GM21737 (cell line): ENCODE measurements around the gene GALNT5.

ENCODE experiments used
- ATAC-seq: cut with Tn5 transposase; IDR thresholded peaks from one replicate; pipeline ENCODE4 v1.9.1; 2021; ENCODE audit warnings: mild to moderate bottlenecking, moderate library complexity; ENCODE audit not compliant: unreplicated experiment

GALNT5 gene

GRCh38 chr2:157290525-157290924 is 33.0 kb downstream of the GALNT5 start:
- no peak for ATAC-seq

DNA sequence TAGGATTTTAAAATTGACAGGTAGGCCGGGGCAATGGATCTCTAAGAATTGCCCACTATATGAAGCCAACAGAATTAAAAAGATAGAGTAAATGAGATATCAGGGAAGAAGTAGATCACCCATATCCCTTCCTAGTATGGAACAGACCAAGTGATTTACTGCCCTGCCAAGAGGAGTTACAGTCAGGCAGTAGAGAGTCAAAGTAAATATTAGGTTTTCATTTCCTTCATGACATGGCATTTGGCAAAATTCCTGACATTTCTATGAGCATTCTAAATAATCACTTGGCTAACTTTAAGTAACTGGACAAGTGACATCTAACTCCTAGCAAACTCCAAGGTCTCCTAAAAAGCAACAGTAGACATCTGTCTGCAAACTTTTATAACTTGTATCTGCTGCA is 33.5 kb downstream of the GALNT5 start:
- ATAC-seq = no peak

DNA sequence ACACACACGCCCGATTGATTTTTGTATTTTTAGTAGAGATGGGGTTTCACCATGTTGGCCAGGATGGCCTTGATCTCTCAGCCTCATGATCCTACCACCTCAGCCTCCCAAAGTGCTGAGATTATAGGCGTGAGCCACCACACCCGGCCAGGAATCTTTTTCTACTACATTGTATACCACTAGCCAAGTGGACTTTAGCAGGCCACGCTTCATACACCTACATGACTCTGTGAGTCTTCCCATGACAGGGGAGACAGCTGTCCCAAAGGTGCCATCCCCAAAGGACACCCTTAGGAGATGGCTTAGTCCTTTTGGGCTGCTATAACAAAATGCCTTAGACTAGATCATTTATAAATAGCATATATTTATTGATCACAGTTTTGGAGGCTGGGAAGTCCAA is 35.3 kb downstream of the GALNT5 start:
- ATAC-seq = no peak

DNA sequence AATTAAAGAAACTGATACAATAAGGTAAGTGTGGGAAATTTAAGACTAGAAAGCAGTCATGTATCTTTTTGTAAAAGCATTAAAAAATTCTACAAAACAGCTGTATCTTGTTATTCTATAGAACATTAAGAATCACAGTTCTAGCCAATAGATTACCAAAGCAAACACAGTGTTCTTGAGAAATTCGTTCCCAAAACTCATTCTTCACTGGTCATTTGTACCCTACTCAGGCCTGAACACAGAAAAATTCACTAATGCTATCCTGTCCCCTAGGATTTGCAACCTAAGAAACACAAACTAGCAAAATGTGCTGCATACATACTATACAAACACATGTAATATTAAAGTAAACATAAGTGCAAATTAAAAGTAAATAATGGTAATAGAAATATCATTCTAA is 39.0 kb downstream of the GALNT5 start:
- no peak for ATAC-seq

DNA sequence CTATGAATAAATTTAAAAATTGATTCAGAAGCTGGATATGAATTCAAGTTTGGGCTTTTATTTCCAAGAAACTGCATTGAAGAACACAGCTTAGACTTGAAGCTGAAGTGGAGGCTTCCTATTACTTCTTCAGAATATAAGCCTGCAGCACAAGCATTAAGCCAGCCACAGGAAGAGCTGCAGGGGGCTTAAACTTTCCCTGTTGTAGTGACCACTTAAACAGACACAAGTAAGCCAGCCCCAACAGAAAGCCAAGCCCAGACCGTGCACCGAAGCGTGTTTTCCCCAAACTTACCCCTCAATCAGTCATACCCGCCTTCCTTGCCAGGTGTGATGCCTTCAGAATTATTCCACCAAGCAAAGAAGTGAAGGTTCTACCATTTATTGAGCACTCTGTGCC is 39.5 kb downstream of the GALNT5 start:
- ATAC-seq = no peak

DNA sequence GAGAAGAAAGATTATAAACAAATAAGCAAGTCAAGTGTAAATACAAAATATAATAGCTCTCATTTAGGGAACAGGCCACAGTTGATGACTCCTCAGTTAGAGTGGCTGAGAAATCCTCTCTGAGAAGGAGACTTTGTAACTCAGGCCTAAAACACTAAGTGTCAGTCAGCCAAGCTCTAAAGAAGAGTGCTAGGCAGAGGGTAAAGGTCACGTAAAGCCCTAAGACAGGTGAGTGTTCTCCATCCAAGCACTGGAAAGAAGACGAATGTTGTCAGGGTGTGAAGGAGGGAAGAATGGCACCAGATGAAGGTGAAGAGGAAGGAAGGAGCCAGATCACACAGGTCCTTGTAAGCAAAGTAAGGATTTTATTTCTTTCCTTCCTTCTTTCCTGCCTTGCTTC is 43.8 kb downstream of the GALNT5 start:
- ATAC-seq = no peak

GRCh38 chr2:157302492-157303099 is 45.1 kb downstream of the GALNT5 start:
- ATAC-seq = peak; percentile 55

- ATAC-seq = no peak
Measured at GRCh38 chr2:157303612-157304011, 46.1 kb downstream of the GALNT5 start.

DNA sequence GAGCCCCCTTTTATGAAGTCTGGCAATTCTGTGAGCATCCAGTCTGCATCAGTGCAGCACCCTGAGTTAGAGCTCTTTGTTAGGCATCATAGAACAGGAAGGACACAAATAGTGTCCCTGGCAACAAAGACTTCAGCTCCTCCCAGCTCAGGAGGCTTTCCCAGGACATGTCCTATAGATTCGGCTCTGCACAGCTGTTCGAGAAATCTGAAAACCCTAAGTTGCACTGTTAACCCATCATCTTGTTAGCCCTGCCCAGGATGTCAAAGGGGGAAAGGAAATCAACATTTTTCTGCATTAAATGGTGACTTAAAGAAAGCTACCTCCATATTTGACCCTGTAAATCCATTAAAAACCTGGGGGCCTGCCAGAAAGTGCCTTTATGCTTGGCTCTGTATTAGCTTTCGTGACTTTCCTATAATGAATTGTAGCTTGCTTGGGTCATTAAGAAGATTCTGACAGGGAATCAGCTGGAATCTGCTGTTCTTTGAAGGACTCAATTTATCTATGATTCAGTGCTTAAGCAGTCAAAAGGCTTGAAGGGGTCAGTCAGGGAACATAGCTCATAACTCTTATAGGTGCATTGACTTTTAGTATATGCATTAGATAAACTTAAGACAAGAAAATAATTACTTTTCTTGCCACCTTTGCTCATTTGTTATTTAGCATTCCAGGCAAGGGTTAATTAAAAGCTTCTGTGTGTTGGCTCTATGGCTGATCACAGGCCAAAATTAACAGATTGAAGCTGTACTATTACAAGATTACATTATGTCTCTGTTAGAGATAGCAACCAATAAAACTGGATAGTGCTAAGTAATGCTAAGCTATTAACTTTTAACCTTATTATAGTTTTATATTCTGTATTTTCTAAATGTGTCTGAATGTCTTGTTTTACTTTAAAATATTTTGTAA is 47.6 kb downstream of the GALNT5 start:
- ATAC-seq = no peak

DNA sequence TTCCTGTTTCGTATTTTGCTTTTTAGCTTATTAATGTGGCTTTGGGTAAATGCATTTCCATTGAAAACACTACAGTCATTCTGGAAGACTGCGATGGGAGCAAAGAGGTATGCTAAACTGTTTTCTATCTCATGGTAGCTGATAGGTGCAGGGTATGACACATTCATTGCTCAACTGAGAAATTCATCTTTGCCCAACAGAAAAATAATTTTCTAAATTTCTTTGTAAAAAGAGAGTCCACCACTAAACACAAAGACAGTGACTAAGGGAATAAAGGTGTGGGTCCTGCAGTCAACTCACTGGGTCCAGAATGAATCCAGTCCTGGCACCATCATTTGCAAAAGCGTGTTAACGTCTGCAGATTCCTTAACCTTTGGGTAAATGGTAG is 48.2 kb downstream of the GALNT5 start:
- ATAC-seq = no peak

- ATAC-seq = no peak
Measured at GRCh38 chr2:157307021-157307420, 49.5 kb downstream of the GALNT5 start.

DNA sequence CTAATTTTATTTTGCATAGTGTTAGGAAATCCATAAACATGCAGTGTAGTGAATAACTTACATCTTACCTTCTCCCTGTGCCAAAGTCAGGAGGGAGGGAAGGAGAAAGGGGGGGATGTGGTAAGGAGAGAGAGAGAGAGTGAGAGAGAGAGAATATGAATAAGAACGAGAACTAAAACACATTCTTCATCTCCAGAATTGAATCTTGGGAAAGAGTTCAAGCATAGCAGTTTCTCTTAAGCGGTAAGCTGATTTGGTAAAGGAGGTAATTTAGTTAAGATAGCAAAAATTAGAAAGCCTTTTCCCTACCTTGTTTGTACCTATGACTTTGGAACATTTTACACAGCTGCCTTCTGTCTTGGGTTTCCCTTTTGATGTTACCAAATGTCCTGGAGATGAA is 52.4 kb downstream of the GALNT5 start:
- no peak for ATAC-seq

GRCh38 chr2:157311706-157312105 is 54.2 kb downstream of the GALNT5 start:
- no peak for ATAC-seq

DNA sequence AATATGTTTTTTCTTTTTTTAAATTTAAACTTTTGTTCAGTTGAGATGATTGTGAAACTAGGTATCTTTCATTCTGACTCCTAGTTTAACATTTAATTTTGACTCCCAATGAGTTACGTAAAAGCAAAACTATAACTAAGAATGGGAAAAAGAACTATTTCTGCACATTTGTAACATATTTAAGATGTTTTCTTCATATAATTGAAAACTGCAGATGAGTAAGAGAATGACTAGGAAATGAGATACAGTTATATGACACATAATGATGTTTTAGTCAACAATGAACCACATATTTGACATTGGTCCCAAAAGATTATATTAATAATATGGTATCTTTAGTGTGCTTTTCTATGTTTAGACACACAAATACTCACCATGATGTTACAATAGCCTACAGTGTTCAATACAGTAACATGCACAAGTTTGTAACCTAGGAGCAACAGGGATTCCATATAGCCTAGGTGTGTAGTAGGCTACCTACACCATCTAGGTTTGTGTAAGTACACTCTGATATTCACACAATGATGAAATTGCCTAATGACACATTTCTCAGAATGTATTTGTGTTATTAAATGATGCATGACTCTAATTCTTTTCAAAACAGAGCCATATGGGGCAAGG is 55.5 kb downstream of the GALNT5 start:
- peak; percentile 43 for ATAC-seq

DNA sequence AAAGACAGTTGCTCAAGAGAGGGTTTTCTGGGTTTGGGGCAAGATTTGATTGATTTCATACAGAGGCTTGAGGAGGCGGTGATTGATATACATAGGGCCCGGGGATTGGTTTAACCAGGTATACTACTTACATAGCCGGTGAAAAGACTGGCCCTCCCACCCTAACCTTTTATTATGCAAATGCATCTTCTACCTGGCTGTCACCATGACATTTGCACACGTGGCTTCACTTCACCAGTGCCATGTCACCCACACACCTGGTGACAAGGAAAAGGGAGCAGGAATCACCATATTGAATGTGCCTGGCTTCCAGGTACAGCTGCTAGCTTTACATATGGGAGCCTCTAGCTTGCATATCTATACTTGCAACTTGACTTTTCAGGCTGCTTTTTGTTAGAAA is 58.4 kb downstream of the GALNT5 start:
- ATAC-seq = no peak

DNA sequence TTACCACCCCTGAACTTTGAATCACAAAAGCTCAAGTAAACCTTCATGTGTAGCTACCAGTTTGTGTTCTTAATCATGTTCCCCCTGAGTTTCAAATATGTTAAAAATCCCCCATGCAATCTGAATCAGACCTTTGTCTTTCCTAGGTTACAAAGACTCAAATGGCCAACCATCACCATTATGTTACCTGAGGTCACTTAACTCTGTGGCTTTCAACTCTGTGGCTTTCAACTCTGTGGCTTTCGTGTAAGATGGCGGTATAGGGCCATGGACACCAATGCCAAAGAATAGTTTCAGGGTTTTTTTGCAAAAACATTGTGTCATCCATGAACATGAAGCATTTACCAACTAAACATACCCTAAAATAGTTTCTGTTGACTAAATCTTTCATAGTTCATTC is 61.4 kb downstream of the GALNT5 start:
- no peak for ATAC-seq

DNA sequence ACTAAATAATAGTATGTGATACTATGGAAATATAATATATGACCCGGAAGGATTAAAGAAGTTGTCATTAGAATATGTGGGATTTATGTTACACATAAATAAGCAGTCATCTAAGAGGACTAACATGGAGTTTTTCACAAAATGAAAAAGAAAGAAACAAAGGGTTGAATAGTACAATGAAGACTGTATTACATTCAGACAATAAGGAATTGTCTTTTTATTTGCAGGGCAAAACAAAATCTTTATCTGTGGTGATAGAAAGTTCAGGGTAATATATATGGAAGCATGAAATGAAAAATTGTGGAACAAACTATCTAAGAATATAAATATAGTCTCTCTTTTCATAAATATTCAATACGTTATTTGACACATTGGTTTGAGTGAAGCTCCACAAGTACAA is 62.3 kb downstream of the GALNT5 start:
- ATAC-seq = no peak

DNA sequence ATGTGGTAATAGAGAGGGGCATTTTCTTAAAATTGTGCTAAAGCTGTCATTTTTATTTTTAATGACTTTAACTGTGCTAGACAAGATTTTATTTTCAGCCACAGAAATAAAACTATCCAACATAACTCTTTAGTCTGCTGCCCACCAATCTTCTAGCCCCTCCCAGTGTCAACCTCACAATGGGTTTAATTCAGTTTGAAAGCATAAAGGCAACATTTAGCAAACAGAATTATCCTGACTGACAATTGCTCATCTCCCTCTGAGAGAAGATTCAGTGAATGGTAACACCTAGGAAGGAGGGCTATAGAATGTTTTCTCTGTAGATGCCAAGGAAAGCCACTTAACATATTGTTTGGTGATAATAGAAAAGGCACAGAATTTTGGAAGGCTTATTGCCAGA is 62.9 kb downstream of the GALNT5 start:
- no peak for ATAC-seq

DNA sequence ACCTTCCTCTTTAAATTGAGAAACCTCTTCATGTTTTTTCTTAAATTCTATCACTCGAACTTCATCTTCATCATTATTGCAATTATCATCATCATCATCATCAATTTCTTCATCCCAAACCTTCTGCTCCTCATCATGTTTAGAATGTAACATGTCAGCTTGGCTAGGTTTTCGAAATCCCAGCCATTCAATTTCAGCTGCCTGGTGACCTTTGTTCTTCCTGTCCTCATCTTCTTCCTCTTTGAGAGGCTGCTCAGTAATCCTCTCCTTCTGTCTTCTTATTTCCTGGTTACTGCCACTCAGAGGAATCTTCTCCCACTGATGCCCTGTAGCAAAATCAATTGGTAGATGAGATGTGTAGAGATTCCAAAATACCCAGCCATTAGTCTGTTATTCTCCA is 64.0 kb downstream of the GALNT5 start:
- ATAC-seq = no peak

DNA sequence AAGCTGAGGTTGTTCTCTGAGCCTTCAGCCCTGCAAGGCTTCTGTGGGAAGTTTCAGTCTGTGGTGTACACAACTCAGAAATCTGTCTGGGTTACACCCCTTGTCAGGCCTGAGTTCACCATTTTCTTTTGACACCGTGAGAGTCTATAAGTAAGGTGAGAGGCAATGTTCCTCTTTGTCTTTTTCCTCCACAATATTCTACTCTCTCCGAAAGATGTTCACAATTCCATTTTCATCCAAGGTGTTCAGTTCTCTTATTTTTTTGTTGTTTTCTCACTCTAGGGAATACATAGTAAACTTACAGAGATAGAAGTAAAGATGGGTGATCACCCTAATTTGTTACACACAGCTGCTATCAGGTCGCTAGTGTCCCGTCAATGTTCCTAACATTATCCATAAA is 64.9 kb downstream of the GALNT5 start:
- no peak for ATAC-seq

DNA sequence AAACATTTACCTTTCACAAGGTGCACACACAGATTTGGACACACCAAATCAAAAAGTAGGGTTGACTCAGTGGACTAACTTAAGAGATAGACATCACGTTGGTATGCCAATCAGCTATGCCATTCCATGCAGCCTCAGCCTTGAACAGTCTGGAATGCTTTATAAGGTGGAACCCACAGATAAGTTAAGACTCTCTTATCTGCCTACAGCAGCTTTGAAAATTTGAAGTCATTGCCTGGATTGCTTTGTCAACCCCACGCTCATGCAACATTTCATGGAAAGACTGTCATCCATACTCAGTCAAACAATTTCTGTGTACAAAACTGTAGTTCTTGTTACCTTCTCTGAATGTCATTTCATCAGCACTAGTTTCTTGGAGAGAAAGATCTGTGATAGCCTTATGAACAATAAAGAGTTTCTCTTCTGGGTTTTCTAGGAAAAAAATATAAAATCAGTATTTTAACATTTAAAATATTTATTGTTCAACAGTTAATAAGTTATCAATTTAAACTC is 66.9 kb downstream of the GALNT5 start:
- ATAC-seq = no peak

GRCh38 chr2:157325786-157326185 is 68.3 kb downstream of the GALNT5 start, which contains the start of gene ERMN:
ERMN (minus strand) TSS chr2:157325824; CDS start chr2:157325642, 182 bp downstream.
- ATAC-seq = no peak
